Tibial artery (tissue), 4 donors: ENCODE data around the gene PGBD1.
"Not testable (repeated sequence)": the region's sequence is repeated elsewhere in the genome, so short reads cannot be mapped to it uniquely, and the experiment has no call there.

Experiments
- DNase-seq, 2 donors: peaks; one replicate each; pipeline ENCODE4 v3.0.0-alpha.2; 2019
- H3K27ac ChIP-seq, 2 donors: fragments of 200-600 bp; sonication (generic) in 1 of 2; 1 replicate in 1 of 2; 2 replicates in 1 of 2; pipeline ENCODE4 v1.5.1; 2018 to 2019; ENCODE audit warnings: mild to moderate bottlenecking in 1 of 2
- H3K27me3 ChIP-seq, 2 donors: fragments of 200-600 bp; sonication (generic) in 1 of 2; one replicate each; pipeline versions ENCODE4 v1.5.1 to v1.6.0; 2016 to 2019
- H3K36me3 ChIP-seq, 3 donors: fragments of 200-600 bp; sonication (generic) in 2 of 3; one replicate each; pipeline ENCODE4 v1.5.1; 2016 to 2019; ENCODE audit warnings: mild to moderate bottlenecking in 2 of 3
- H3K4me1 ChIP-seq, 4 donors: fragments of 200-600 bp; sonication (generic) in 2 of 4; 1 replicate in 3 of 4; 2 replicates in 1 of 4; pipeline ENCODE4 v1.5.1; 2016 to 2019
- H3K4me3 ChIP-seq, 2 donors: fragments of 200-600 bp; sonication (generic) in 1 of 2; 1 replicate in 1 of 2; 2 replicates in 1 of 2; pipeline ENCODE4 v1.5.1; 2018 to 2019; ENCODE audit warnings: mild to moderate bottlenecking in 2 of 2
- H3K9me3 ChIP-seq, 3 donors: fragments of 200-600 bp; sonication (generic) in 1 of 3; one replicate each; pipeline ENCODE4 v1.5.1; 2016 to 2019
- intact Hi-C: fragments of 100-400 bp; cut with DNase I; formaldehyde crosslinking; loops from one replicate; pipeline ENCODE4 v1.15.0; 2023; ENCODE audit warnings: low total_unique reads
- TF ChIP-seq, protein P1 (sequence below), 2 experiments: fragments of 200-600 bp in 1 of 2; fragments of 450-650 bp in 1 of 2; IDR thresholded peaks; one replicate each; pipeline ENCODE4 v1.5.1; 2017 to 2019; ENCODE audit warnings: antibody characterized with exemption in 2 of 2, mild to moderate bottlenecking in 1 of 2, moderate library complexity in 1 of 2

The PGBD1 gene

GRCh38 chr6:28295326-28295725 lies 14.0 kb downstream of the PGBD1 start:
- intact Hi-C loops = no loop called here
- Histone ChIP-seq H3K4me3 (no peak overlapping the region), H3K36me3 (peaks cover 11 to 38% (median 16%) of the 10 kb centered on the region in 3 donors), H3K4me1 (no peaks in the 10 kb centered on the region), H3K27ac (no peak overlapping the region), H3K27me3 (no peaks in the 10 kb centered on the region), H3K9me3 (no peaks in the 10 kb centered on the region)
- DNase-seq = no peak
- TF ChIP-seq, protein P1, sequence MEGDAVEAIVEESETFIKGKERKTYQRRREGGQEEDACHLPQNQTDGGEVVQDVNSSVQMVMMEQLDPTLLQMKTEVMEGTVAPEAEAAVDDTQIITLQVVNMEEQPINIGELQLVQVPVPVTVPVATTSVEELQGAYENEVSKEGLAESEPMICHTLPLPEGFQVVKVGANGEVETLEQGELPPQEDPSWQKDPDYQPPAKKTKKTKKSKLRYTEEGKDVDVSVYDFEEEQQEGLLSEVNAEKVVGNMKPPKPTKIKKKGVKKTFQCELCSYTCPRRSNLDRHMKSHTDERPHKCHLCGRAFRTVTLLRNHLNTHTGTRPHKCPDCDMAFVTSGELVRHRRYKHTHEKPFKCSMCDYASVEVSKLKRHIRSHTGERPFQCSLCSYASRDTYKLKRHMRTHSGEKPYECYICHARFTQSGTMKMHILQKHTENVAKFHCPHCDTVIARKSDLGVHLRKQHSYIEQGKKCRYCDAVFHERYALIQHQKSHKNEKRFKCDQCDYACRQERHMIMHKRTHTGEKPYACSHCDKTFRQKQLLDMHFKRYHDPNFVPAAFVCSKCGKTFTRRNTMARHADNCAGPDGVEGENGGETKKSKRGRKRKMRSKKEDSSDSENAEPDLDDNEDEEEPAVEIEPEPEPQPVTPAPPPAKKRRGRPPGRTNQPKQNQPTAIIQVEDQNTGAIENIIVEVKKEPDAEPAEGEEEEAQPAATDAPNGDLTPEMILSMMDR (IDR thresholded peaks at IDR 0.05) = no peak

- no peak overlapping the region for H3K4me3 ChIP-seq
- no peaks in the 10 kb centered on the region for H3K4me1 ChIP-seq
- H3K36me3 ChIP-seq = peaks cover 22 to 50% (median 27%) of the 10 kb centered on the region in 3 donors
- H3K9me3 ChIP-seq = no peaks in the 10 kb centered on the region
- intact Hi-C loops = no loop called here
- DNase-seq = no peak
- no peaks in the 10 kb centered on the region for H3K27me3 ChIP-seq
- TF ChIP-seq, protein P1 (IDR thresholded peaks at IDR 0.05) = no peak
- H3K27ac ChIP-seq = no peak overlapping the region
Observed at GRCh38 chr6:28296520-28297060, 15.2 kb downstream of the PGBD1 start.

GRCh38 chr6:28303570-28303969 lies 22.2 kb downstream of the PGBD1 start:
- H3K4me3 ChIP-seq = no peak overlapping the region
- H3K9me3 ChIP-seq = peaks cover 0 to 4% (median 3%) of the 10 kb centered on the region in 3 donors
- intact Hi-C loops = no loop called here
- DNase-seq = no peak
- H3K27ac ChIP-seq = no peak overlapping the region
- no peaks in the 10 kb centered on the region for H3K4me1 ChIP-seq
- no peaks in the 10 kb centered on the region for H3K27me3 ChIP-seq
- TF ChIP-seq, protein P1 (IDR thresholded peaks at IDR 0.05) = no peak
- peaks cover 19 to 40% (median 31%) of the 10 kb centered on the region in 3 donors for H3K36me3 ChIP-seq

- H3K36me3 ChIP-seq = peaks cover 6 to 26% (median 11%) of the 10 kb centered on the region in 3 donors
- H3K27ac ChIP-seq, H3K27me3 ChIP-seq, intact Hi-C loops, DNase-seq, H3K4me1 ChIP-seq, H3K4me3 ChIP-seq, H3K9me3 ChIP-seq: not testable (repeated sequence)
Observed at GRCh38 chr6:28306363-28306762, 25.0 kb downstream of the PGBD1 start.

DNA sequence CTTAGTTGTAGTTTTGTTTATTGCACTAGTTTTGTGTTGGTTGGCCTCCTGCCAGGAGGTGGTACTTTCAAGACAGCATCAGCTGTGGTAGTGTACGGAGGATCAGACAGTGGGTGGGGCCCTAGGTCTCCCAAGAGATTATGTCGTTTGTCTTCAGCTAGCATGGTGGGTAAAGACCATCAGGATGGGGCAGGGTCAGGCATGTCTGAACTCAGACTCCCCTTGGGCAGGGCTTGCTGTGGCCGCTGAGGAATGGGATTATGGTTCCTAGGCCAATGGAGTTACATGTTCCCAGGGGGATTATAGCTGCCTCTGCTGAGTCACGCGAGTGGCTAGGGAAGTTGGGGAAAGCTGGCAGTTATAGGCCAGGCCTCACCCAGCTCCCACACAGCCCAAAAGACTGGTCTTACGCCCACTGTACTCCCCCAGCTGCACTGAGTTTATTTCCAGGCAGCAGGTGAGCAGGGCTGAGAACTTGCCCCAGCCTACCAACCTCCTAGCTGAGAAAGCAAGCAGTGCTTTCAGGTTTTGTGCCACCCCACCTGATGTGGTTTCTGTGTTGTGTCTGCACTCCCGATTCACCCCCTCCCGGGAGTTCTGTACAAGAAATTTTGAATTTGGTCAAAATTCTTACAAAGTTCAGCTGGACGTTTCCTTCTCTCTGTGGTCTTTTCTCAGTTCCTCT lies 29.9 kb downstream of the PGBD1 start:
- TF ChIP-seq, protein P1 (IDR thresholded peaks at IDR 0.05) = no peak
- intact Hi-C loops = no loop called here
- Histone ChIP-seq H3K9me3 (peaks cover 0 to 10% (median 8%) of the 10 kb centered on the region in 3 donors), H3K36me3 (peaks cover 13 to 40% (median 18%) of the 10 kb centered on the region in 3 donors), H3K27me3 (no peaks in the 10 kb centered on the region), H3K4me1 (no peaks in the 10 kb centered on the region), H3K4me3 (no peak overlapping the region), H3K27ac (no peak overlapping the region)
- no peak for DNase-seq

GRCh38 chr6:28312939-28313338 lies 31.6 kb downstream of the PGBD1 start:
- intact Hi-C loops = no loop called here
- Histone ChIP-seq H3K36me3 (peaks cover 13 to 42% (median 18%) of the 10 kb centered on the region in 3 donors), H3K9me3 (peaks cover 0 to 9% (median 7%) of the 10 kb centered on the region in 3 donors), H3K4me1 (no peaks in the 10 kb centered on the region), H3K27ac (no peak overlapping the region), H3K4me3 (no peak overlapping the region), H3K27me3 (no peaks in the 10 kb centered on the region)
- no peak for DNase-seq
- TF ChIP-seq, protein P1 (IDR thresholded peaks at IDR 0.05) = no peak
